PC-9 (cell line): ENCODE measurements around the gene SYT8. TPM values are rescaled to one million over a fixed set of nuclear protein-coding genes. Genes with fewer than 3 reads are reported as not detected.

Experiments used
- BruUV-seq: library from RNA; stranded (reverse); fragments of 400-500 nt; replicated peaks from 2 replicates; lab custom pipeline; 2021; lab: Mats Ljungman, UMichigan
- CTCF ChIA-PET: fragments of 300-600 bp; sonication (Branson Sonifier 250); formaldehyde crosslinking; loops from one replicate; lab custom pipeline; 2022; ENCODE audit warnings: antibody characterized with exemption; lab: Charles Lee
- POLR2A ChIA-PET: fragments of 300-600 bp; sonication (Branson Sonifier 250); formaldehyde crosslinking; loops from one replicate; lab custom pipeline; 2022; ENCODE audit warnings: antibody characterized with exemption; ENCODE audit not compliant: unreplicated experiment; lab: Charles Lee
- DNase-seq, 2 experiments: peaks; one replicate each; pipeline versions ENCODE4 v3.0.0 to v3.0.0-alpha.2; 2015 to 2022; ENCODE audit warnings: mixed read lengths in 1 of 2
- H2AFZ ChIP-seq: fragments of 200-600 bp; sonication (generic); 2 replicates; pipeline ENCODE4 v1.8.1; 2017; ENCODE audit warnings: antibody characterized with exemption
- H3F3A ChIP-seq: fragments of 200-600 bp; sonication (generic); 2 replicates; pipeline ENCODE4 v1.8.1; 2017; ENCODE audit warnings: antibody characterized with exemption, mild to moderate bottlenecking, low read depth; ENCODE audit not compliant: insufficient read depth
- H3K27ac ChIP-seq: fragments of 200-600 bp; sonication (generic); 2 replicates; pipeline ENCODE4 v1.6.1; 2016; ENCODE audit warnings: mixed run types
- H3K27me3 ChIP-seq: fragments of 200-600 bp; sonication (generic); 2 replicates; pipeline ENCODE4 v1.6.1; 2016; ENCODE audit warnings: low read depth, mixed run types; ENCODE audit not compliant: insufficient read depth
- H3K36me3 ChIP-seq: fragments of 200-600 bp; sonication (generic); 2 replicates; pipeline ENCODE4 v1.6.1; 2016; ENCODE audit warnings: low read depth, mixed run types
- H3K4me1 ChIP-seq: fragments of 200-600 bp; sonication (generic); replicated peaks from 2 replicates; pipeline ENCODE4 v1.6.1; 2016; ENCODE audit warnings: mixed run types; ENCODE audit not compliant: insufficient read depth
- H3K4me2 ChIP-seq: fragments of 200-600 bp; sonication (generic); 2 replicates; pipeline ENCODE4 v1.6.1; 2017; ENCODE audit warnings: mixed run types
- H3K4me3 ChIP-seq: fragments of 200-600 bp; sonication (generic); 2 replicates; pipeline ENCODE4 v1.6.1; 2016; ENCODE audit warnings: mixed run types
- H3K79me2 ChIP-seq: fragments of 200-600 bp; sonication (generic); 2 replicates; pipeline ENCODE4 v1.6.1; 2017; ENCODE audit warnings: low read depth, mixed run types
- H3K9me2 ChIP-seq: fragments of 200-600 bp; sonication (generic); 2 replicates; pipeline ENCODE4 v1.8.1; 2017; ENCODE audit warnings: mild to moderate bottlenecking; ENCODE audit not compliant: insufficient read depth
- H3K9me3 ChIP-seq: fragments of 200-600 bp; sonication (generic); 2 replicates; pipeline ENCODE4 v1.8.1; 2016; ENCODE audit warnings: low read depth; ENCODE audit not compliant: insufficient read depth
- H4K20me1 ChIP-seq: fragments of 200-600 bp; sonication (generic); 2 replicates; pipeline ENCODE4 v1.8.1; 2017; ENCODE audit not compliant: insufficient read depth
- CTCF ChIP-seq: fragments of 200-600 bp; sonication (generic); conservative IDR thresholded peaks from 2 replicates; pipeline ENCODE4 v1.6.1; 2017; ENCODE audit warnings: mixed run types, antibody characterized with exemption, mild to moderate bottlenecking, moderate library complexity
- EZH2 ChIP-seq: fragments of 200-600 bp; sonication (generic); IDR thresholded peaks from 2 replicates; pipeline ENCODE4 v1.8.0; 2017; ENCODE audit warnings: antibody characterized with exemption, low read depth
- intact Hi-C: fragments of 100-400 bp; cut with micrococcal nuclease; formaldehyde crosslinking; loops from one replicate; pipeline ENCODE4 v1.10.0; 2022; ENCODE audit not compliant: unreplicated experiment
- total RNA-seq: library from RNA; stranded (reverse); gene quantifications from 2 replicates; pipeline ENCODE4 v1.2.3, GENCODE V29; 2021

The SYT8 gene
- total RNA-seq, 1 experiment from 2014 or later, result 8.9 TPM

- Histone ChIP-seq H3K79me2 (no peaks in the 10 kb centered on the region), H3K4me1 (no peaks in the 10 kb centered on the region; the same call in 1 of the 2 replicates), H3K9me2 (no peaks in the 10 kb centered on the region), H3K36me3 (no peaks in the 10 kb centered on the region), H3K27me3 (no peaks in the 10 kb centered on the region), H3F3A (no peaks in the 10 kb centered on the region), H3K27ac (no peak overlapping the region), H3K4me2 (no peak overlapping the region), H3K9me3 (no peaks in the 10 kb centered on the region), H4K20me1 (no peaks in the 10 kb centered on the region), H2AFZ (no peak overlapping the region), H3K4me3 (no peak overlapping the region)
- DNase-seq, result no peak
- ChIA-PET CTCF (no interaction called here), POLR2A (no interaction called here)
- no peak for TF ChIP-seq CTCF
- no peak for TF ChIP-seq EZH2
- intact Hi-C loops, result no loop called here
- no TSS peak for BruUV-seq
Measured at GRCh38 chr11:1846453-1846932, 11.7 kb downstream of the SYT8 start.

- Histone ChIP-seq H3K9me2 (no peaks in the 10 kb centered on the region), H3K27me3 (no peaks in the 10 kb centered on the region), H4K20me1 (no peaks in the 10 kb centered on the region), H3K79me2 (no peaks in the 10 kb centered on the region), H3K4me1 (no peaks in the 10 kb centered on the region; the same call in 1 of the 2 replicates), H2AFZ (no peak overlapping the region), H3K36me3 (no peaks in the 10 kb centered on the region), H3K4me2 (no peak overlapping the region), H3K27ac (no peak overlapping the region), H3F3A (no peaks in the 10 kb centered on the region), H3K4me3 (no peak overlapping the region), H3K9me3 (no peaks in the 10 kb centered on the region)
- no peak for TF ChIP-seq EZH2
- no peak for TF ChIP-seq CTCF
- intact Hi-C loops, result no loop called here
- ChIA-PET POLR2A (interaction anchor here (0.6 kb wide), 1 partner anchor 13 kb away, joined by 5 read pairs; no protein-coding TSS in a partner anchor), CTCF (interaction anchor here (0.6 kb wide), 1 partner anchor 153 kb away, joined by 7 read pairs; no protein-coding TSS in a partner anchor)
- DNase-seq, result no peak
- no TSS peak for BruUV-seq
Measured at GRCh38 chr11:1847006-1847735, 12.4 kb downstream of the SYT8 start.

- Histone ChIP-seq H3K9me3 (no peaks in the 10 kb centered on the region), H3K9me2 (no peaks in the 10 kb centered on the region), H4K20me1 (no peaks in the 10 kb centered on the region), H2AFZ (no peak overlapping the region), H3K27me3 (no peaks in the 10 kb centered on the region), H3K4me2 (no peak overlapping the region), H3K4me3 (no peak overlapping the region), H3K27ac (no peak overlapping the region), H3F3A (no peaks in the 10 kb centered on the region), H3K4me1 (no peaks in the 10 kb centered on the region; the same call in 1 of the 2 replicates), H3K79me2 (no peaks in the 10 kb centered on the region), H3K36me3 (no peaks in the 10 kb centered on the region)
- POLR2A ChIA-PET, result no interaction called here
- BruUV-seq, result no TSS peak
- intact Hi-C loops, result no loop called here
- CTCF ChIA-PET, result interaction anchor here (0.6 kb wide), 2 partner anchors 151 to 154 kb away, joined by 4 to 7 read pairs; partner anchors contain the start of gene KRTAP5-6
- DNase-seq, result no peak
- no peak for TF ChIP-seq EZH2
- TF ChIP-seq CTCF, result no peak
Measured at GRCh38 chr11:1847926-1848639, 13.3 kb downstream of the SYT8 start.
